ENCODE results near the gene GLTP.

- TF ChIP-seq POLR2A (IDR thresholded peaks at IDR 0.05) (no peak), CTCF (IDR thresholded peaks at IDR 0.05) (no peak)
Measured at GRCh38 chr12:109830267-109830666, 50.1 kb downstream of the GLTP start.

Measured in heart left ventricle (tissue), 13 donors.